Loucy (cell line): ENCODE data around the gene ABHD5.

Experiments
- CTCF ChIP-seq: fragments of 200-600 bp; sonication (generic); conservative IDR thresholded peaks from 2 replicates; pipeline ENCODE4 v1.5.1; 2014; ENCODE audit warnings: mild to moderate bottlenecking, antibody characterized with exemption, low read length
- EZH2phosphoT487 ChIP-seq: fragments of 200-600 bp; IDR thresholded peaks from 2 replicates; pipeline ENCODE4 v1.6.1; 2018; ENCODE audit warnings: antibody characterized with exemption, mild to moderate bottlenecking, moderate library complexity, borderline replicate concordance

- no peak for TF ChIP-seq CTCF
- no peak for TF ChIP-seq EZH2phosphoT487
Measured at GRCh38 chr3:43649365-43649968, 41.3 kb upstream of the ABHD5 start.
